Suprapubic skin (tissue), 3 donors: ENCODE measurements around the gene DEPDC5.

Source experiments
- POLR2A ChIP-seq, 2 donors: fragments of 450-650 bp; IDR thresholded peaks; one replicate each; pipeline ENCODE4 v1.6.1; 2017; ENCODE audit warnings: antibody characterized with exemption in 2 of 2, mild to moderate bottlenecking in 2 of 2, moderate library complexity in 2 of 2
- TF ChIP-seq, protein P1 (sequence below), 2 donors: fragments of 200-600 bp in 1 of 2; fragments of 450-650 bp in 1 of 2; sonication (generic) in 1 of 2; IDR thresholded peaks; one replicate each; pipeline ENCODE4 v1.5.1; 2016 to 2019; ENCODE audit warnings: antibody characterized with exemption in 2 of 2, mild to moderate bottlenecking in 1 of 2, moderate library complexity in 1 of 2

- TF ChIP-seq POLR2A (IDR thresholded peaks at IDR 0.05): no peak
- TF ChIP-seq, protein P1, sequence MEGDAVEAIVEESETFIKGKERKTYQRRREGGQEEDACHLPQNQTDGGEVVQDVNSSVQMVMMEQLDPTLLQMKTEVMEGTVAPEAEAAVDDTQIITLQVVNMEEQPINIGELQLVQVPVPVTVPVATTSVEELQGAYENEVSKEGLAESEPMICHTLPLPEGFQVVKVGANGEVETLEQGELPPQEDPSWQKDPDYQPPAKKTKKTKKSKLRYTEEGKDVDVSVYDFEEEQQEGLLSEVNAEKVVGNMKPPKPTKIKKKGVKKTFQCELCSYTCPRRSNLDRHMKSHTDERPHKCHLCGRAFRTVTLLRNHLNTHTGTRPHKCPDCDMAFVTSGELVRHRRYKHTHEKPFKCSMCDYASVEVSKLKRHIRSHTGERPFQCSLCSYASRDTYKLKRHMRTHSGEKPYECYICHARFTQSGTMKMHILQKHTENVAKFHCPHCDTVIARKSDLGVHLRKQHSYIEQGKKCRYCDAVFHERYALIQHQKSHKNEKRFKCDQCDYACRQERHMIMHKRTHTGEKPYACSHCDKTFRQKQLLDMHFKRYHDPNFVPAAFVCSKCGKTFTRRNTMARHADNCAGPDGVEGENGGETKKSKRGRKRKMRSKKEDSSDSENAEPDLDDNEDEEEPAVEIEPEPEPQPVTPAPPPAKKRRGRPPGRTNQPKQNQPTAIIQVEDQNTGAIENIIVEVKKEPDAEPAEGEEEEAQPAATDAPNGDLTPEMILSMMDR (IDR thresholded peaks at IDR 0.05): no peak
Observed at GRCh38 chr22:31776231-31776630, 22.4 kb downstream of the DEPDC5 start.
